Pancreas (tissue), 10 donors: ENCODE results near the gene DHPS. TPM values are rescaled to one million over a fixed set of nuclear protein-coding genes. Genes with fewer than 3 reads are reported as not detected.
"Not testable (repeated sequence)": the region's sequence is repeated elsewhere in the genome, so short reads cannot be mapped to it uniquely, and the experiment has no call there.

Experiments
- ATAC-seq, 4 donors: fragments of 200-7000 bp; cut with Tn5 transposase; one replicate each; pipeline versions ENCODE4 v1.8.0 to v1.9.1; 2020; ENCODE audit warnings: mild to moderate bottlenecking in 4 of 4, moderate library complexity in 4 of 4
- DNase-seq, 6 donors: peaks; one replicate each; pipeline ENCODE4 v3.0.0-alpha.2; 2020
- FAIRE-seq: peaks from 2 replicates; lab custom pipeline; 2012; peaks lifted over from hg19 to GRCh38; lab: Jason Lieb, UNC
- H3K27ac ChIP-seq, 4 donors: fragments of 200-600 bp; sonication (generic); 1 replicate in 3 of 4; 2 replicates in 1 of 4; pipeline versions ENCODE4 v1.5.0 to v1.8.0; 2020
- H3K27me3 ChIP-seq, 4 donors: fragments of 200-600 bp; one replicate each; pipeline ENCODE4 v1.8.0; 2021
- H3K36me3 ChIP-seq, 3 donors: fragments of 200-600 bp; sonication (generic) in 1 of 3; one replicate each; pipeline versions ENCODE4 v1.5.0 to v1.8.0; 2020 to 2021
- H3K4me1 ChIP-seq, 3 donors: fragments of 200-600 bp; one replicate each; pipeline ENCODE4 v1.8.0; 2021
- H3K4me3 ChIP-seq, 4 donors: fragments of 200-600 bp; sonication (generic) in 2 of 4; one replicate each; pipeline versions ENCODE4 v1.5.0 to v1.8.0; 2020 to 2021
- H3K9me3 ChIP-seq, 4 donors: fragments of 200-600 bp; one replicate each; pipeline ENCODE4 v1.8.0; 2021
- CTCF ChIP-seq, 4 donors: fragments of 200-600 bp; sonication (generic) in 3 of 4; IDR thresholded peaks; one replicate each; pipeline versions ENCODE4 v1.5.0 to v1.8.0; 2021; ENCODE audit warnings: antibody characterized with exemption in 4 of 4
- WGBS, 2 donors: extraction: QIAGEN DNeasy Blood & Tissue Kit; methylation state at CpG; one replicate each; pipeline ENCODE4 v1.1.7; 2013; 5-methylcytosine and 5-hydroxymethylcytosine counted together
- intact Hi-C, 3 donors: fragments of 100-400 bp; cut with DNase I; formaldehyde crosslinking; loops; one replicate each; pipeline versions ENCODE4 v1.11.1 to v1.14.2; 2022
- polyA plus RNA-seq, 2 donors: library from polyadenylated mRNA; stranded (reverse); fragments of 200-250 nt; gene quantifications; one replicate each; pipeline ENCODE4 v1.2.3, GENCODE V29; 2013
- total RNA-seq, 6 donors: library from RNA; stranded (reverse); fragmentation: NEBNext Ultra II Directional in 4 of 6; extraction: Animal tissue kit (Norgen Biotek cat#: 25700) in 4 of 6; gene quantifications; one replicate each; pipeline versions ENCODE4 v1.2.1 to v1.2.4, GENCODE V29; 2021 to 2023
- donor health status: healthy with polysubstance abuse.
- donor health status: DM: no; HTN: no; CAD: no; lungs with moderate emphysema.
- donor health status: DM: no; HTN: no; CAD: no.
- donor health status: control.
- donor health status: control.
- donor health status: Bipolar disorder and iron deficiency.
- donor health status: DM: yes; HTN: yes; CAD: no.
- donor health status: DM: no; HTN: no; CAD: no.
- donor health status: DM: no; HTN: no; CAD: no.
- donor health status: DM: yes; HTN: yes; CAD: no.

The DHPS gene
- total and polyA plus RNA-seq, 8 donors: 36.0 to 85.7 (median 49.9) TPM

- ATAC-seq: no peak
- no peak overlapping the region for H3K27ac ChIP-seq
- DNase-seq: no peak
- H3K4me3 ChIP-seq: no peak overlapping the region
- WGBS, 2 donors: 82 to 85% methylated on average over 6 of the region's 6 CpGs
- H3K27me3 ChIP-seq: no peaks in the 10 kb centered on the region
- no peaks in the 10 kb centered on the region for H3K9me3 ChIP-seq
- no peak for FAIRE-seq
- TF ChIP-seq CTCF (IDR thresholded peaks at IDR 0.05): no peak
- H3K4me1 ChIP-seq: peaks cover 3 to 9% (median 6%) of the 10 kb centered on the region in 3 donors
- peaks cover 0 to 25% (median 10%) of the 10 kb centered on the region in 3 donors for H3K36me3 ChIP-seq
- intact Hi-C loops: no loop called here
Measured at GRCh38 chr19:12698138-12698537, 16.5 kb upstream of the DHPS start.

- DNase-seq, H3K4me3 ChIP-seq, H3K27me3 ChIP-seq, H3K4me1 ChIP-seq, H3K9me3 ChIP-seq, intact Hi-C loops, FAIRE-seq, ATAC-seq, H3K27ac ChIP-seq: not testable (repeated sequence)
- 94 to 96% methylated on average over 22 of the region's 22 CpGs for WGBS, 2 donors
- H3K36me3 ChIP-seq: peaks cover 0 to 18% (median 10%) of the 10 kb centered on the region in 3 donors
Measured at GRCh38 chr19:12697425-12697824, 15.7 kb upstream of the DHPS start.

- Histone ChIP-seq H3K4me1 (peaks cover 3 to 9% (median 6%) of the 10 kb centered on the region in 3 donors), H3K9me3 (no peaks in the 10 kb centered on the region), H3K27me3 (no peaks in the 10 kb centered on the region), H3K27ac (peak within 1 kb of the TSS; percentile 66 to 78 (median 73)), H3K4me3 (peak within 1 kb of the TSS; percentile 61 to 88 (median 80)), H3K36me3 (peaks cover 0 to 11% (median 10%) of the 10 kb centered on the region in 3 donors)
- peak; percentile 90 to 98 (median 94) for DNase-seq
- WGBS, 2 donors: 6 to 7% methylated on average over 56 to 59 of the region's 59 CpGs
- ATAC-seq: peak; percentile 92 to 96 (median 96)
- intact Hi-C loops: no loop called here
- FAIRE-seq: no peak
- no peak for TF ChIP-seq CTCF (IDR thresholded peaks at IDR 0.05)
Measured at GRCh38 chr19:12696366-12697335, 15.0 kb upstream of the DHPS start, which contains the start of gene FBXW9. TSS of gene FBXW9 (minus strand) at chr19:12696631. CDS start at chr19:12696581, 50 bp downstream.

GRCh38 chr19:12695997-12696365, 14.3 kb upstream of the DHPS start:
- Histone ChIP-seq H3K36me3 (peaks cover 0 to 5% (median 4%) of the 10 kb centered on the region in 3 donors), H3K9me3 (no peaks in the 10 kb centered on the region), H3K4me3 (peak overlapping the region; percentile 61 to 88 (median 80)), H3K4me1 (peaks cover 3 to 9% (median 6%) of the 10 kb centered on the region in 3 donors), H3K27me3 (no peaks in the 10 kb centered on the region), H3K27ac (peak overlapping the region in 1 of 4 donors; percentile 75)
- no peak for TF ChIP-seq CTCF (IDR thresholded peaks at IDR 0.05)
- intact Hi-C loops: no loop called here
- FAIRE-seq (no peak), DNase-seq (no peak), ATAC-seq (peak in 2 of 4 donors; percentile 29 to 33)
- WGBS, 2 donors: 2% methylated on average over 25 to 36 of the region's 36 CpGs

GRCh38 chr19:12695514-12695913, 13.8 kb upstream of the DHPS start:
- H3K4me1 ChIP-seq: peaks cover 3 to 9% (median 6%) of the 10 kb centered on the region in 3 donors
- peak overlapping the region in 3 of 4 donors; percentile 61 to 88 (median 71) for H3K4me3 ChIP-seq
- H3K36me3 ChIP-seq: no peaks in the 10 kb centered on the region
- DNase-seq (no peak), FAIRE-seq (no peak), ATAC-seq (no peak)
- no peaks in the 10 kb centered on the region for H3K9me3 ChIP-seq
- no peak for TF ChIP-seq CTCF (IDR thresholded peaks at IDR 0.05)
- H3K27me3 ChIP-seq: no peaks in the 10 kb centered on the region
- 47 to 59% methylated on average over 1 of the region's 1 CpG for WGBS, 2 donors
- H3K27ac ChIP-seq: no peak overlapping the region
- intact Hi-C loops: no loop called here
